Germinal center (tissue), 1 donor: ENCODE data around the gene PRDM1.
A peak's percentile ranks its signal among the peaks of the same experiment; 100 is the strongest.

Experiments
- DNase-seq: peaks from one replicate; pipeline ENCODE4 v3.0.0; 2012; ENCODE audit warnings: mixed read lengths, low spot score

Gene PRDM1

GRCh38 chr6:106070636-106071035, 15.5 kb upstream of the PRDM1 start:
- no peak for DNase-seq

DNA sequence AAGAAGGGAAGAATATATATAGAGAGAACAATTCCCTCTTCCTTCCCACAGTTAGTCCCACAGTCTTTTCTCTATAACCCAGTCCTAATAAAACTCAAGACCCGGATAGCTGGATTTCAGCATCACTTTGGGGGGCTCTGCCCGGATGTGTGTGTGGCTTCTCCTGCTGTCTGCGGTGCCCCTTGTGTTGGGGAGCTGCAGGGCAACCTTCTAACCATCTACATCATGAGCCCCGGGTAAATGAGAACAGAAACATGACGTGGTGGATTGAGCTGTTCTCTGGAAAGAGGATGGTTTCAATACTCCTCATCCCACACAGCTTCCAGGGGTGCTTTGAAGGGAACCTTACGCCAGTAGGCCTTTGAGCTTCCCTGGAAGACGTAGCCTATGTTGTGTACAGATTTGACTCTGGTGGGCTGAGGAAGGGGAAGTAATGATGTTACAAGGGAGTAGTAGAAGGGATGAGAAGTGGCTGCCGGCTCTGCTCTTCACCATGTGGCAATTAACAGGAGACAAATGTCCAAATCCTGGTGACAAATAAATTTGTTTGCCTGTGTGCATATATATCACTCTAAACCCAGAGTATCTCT, 13.5 kb upstream of the PRDM1 start:
- DNase-seq, result no peak

GRCh38 chr6:106074146-106074545, 12.0 kb upstream of the PRDM1 start:
- DNase-seq, result no peak

DNA sequence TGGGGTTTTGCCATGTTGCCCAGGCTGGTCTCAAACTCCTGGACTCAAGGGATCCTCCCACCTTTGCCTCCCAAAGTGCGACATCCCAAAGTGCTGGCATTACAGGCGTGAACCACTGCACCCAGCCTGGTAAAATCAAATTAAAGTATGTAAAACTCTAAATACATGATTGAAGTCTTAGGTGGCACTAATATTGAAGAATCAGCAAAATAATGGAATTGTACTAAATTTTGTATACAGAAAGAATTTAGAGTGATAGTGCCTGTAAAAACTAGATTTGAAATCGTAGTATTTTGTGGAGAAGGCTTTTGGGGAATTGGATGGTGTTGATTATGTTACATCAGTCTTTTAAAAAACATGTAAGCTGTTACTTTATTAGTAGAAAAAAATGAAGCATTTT, 10.0 kb upstream of the PRDM1 start:
- DNase-seq, result no peak

- DNase-seq, result no peak
These were observed 9.0 kb upstream of the PRDM1 start for GRCh38 chr6:106077170-106077569.

- no peak for DNase-seq
These were observed 8.3 kb upstream of the PRDM1 start for GRCh38 chr6:106077881-106078280.

- no peak for DNase-seq
These were observed 6.0 kb upstream of the PRDM1 start for GRCh38 chr6:106079961-106080762.

DNA sequence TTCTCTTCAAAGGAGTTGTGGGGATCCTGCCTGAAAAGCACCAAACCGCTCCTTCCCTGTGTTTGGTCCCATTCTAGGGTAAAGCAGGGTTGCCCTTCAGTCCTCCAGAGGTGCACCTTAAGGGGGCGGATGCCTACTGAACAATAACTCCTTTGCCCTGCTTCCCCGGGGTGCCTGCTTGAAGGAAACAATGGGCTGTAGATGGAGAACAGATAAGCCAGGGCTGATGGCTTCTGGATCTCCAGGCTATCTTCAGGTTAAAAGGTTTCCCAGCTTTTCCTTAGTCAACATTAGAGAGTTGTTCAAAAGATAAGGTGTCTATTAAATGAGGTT, 5.4 kb upstream of the PRDM1 start:
- DNase-seq, result no peak

DNA sequence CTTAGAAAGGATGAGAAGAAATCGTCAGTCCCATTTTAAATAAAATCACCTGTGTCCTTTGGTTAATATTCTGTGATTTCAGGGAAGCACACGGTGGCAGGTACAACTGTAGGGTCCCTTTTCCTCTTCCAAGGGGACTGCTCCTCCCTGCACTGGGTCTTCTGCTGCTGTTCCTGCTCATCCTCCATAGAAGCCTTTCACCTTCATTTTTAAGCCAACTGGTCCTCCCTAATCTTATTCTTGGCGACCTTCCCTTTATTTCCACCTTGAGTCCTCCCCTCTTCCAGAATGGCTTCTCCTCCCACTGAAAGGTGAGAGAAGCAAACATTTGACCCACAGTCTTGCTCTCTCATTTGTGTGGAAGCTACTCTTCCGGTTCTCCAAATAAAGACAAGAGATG, 4.4 kb upstream of the PRDM1 start:
- no peak for DNase-seq

GRCh38 chr6:106082735-106083398, 3.3 kb upstream of the PRDM1 start:
- no peak for DNase-seq

- no peak for DNase-seq
These were observed 2.5 kb upstream of the PRDM1 start for GRCh38 chr6:106083618-106084017.

DNA sequence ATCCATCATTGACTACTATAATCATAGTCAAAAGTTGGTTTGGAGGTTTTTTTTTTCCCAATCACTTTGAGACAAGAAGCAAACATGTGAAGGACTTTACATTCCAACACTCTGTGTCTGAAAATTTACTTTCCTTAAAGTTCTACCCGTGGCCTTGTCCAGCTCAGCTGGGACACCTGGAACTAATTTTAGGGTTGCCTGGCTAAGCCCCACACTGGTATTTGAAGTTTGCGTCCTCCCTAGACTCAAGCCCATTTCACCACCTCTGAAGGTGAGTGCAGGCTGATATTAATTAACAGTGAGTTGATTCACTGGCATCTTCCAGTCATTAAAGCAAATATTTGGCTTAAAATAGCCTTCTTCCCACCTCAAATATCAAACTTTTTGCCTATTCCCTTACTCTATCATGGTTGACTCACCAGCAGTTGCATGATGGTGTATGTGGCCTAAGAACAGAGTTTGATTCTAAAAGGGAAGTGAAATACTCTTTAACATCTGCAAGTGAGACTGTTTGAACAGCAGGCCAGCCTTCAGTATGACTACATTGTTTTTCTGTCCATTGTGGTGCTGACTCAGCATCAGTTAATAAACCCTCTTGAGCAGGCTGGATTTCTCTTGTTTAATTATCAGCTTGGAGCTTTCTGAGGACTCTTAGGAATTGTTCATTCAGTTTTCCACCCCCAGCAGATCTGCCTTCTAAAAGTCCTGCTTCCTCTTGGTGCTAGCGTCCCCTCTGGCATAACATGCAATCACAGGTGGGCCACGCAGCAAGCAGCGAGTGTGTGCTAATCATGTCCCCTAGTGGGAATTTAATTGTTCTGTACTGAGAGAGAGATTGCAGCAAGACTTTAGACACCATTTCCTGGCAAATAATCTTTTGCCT, 1.8 kb upstream of the PRDM1 start:
- DNase-seq, result peak; percentile 67

DNA sequence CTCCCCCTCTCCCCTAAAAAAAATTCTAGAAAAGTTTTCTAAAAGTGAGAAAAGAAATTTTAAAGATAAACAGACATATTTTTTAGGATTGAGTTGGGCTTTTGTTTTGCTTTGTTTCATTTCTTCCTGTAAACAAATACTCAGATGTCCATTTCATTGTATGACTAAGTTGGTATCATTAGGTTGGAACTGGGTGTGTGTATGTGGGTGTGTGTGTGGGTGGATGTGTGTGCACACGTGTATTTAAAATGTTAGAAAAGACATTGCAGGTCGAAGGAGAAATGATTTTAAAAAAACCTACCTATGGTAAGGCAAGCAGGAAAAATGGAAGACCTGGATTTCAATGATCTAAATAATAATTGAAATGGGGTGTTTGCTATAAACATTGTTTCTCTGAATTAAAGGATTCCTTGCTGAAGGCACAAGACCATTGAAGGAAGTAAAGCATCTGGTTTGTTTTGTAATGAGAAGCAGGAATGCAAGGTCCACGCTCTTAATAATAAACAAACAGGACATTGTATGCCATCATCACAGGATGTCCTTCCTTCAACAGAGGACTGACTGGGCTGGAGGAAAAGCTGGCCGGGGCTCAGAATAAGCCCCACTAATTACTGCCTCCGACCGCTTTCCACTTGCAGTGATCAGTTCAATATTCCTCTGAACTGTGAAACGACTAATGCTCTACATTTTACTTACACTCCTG, 996 bp upstream of the PRDM1 start:
- DNase-seq, result no peak

DNA sequence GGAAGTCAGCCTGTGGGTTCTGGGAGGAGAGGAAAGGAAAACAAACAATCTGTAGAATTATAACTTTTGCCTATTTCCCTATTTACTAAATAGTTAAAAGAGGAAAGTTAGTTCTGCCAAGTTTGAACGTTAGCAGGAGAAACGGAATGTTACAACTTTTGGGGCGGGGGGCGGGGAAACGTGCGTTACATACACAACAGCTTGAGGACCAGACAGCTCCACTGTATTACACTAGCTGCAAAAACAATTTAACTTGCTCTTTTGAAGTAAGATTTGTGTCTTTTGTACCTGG, 498 bp upstream of the PRDM1 start:
- no peak for DNase-seq

DNA sequence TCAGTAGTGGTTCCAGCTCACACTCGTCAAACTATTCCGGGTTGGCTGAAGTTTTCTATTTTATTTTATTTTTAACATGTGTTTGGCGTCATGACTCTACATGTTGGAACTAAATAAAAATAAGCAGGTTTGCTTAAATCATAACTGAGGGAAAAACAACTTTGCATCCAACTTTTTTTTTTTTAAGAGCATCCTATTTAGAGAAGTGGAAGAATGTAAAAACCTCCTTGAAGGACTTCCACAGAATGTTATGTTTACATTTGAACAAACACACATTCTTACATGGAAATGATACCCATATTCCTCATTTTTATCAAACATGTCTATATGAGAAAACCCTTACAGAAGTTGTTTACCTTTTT, 659 bp downstream of the PRDM1 start:
- DNase-seq, result no peak

GRCh38 chr6:106087548-106088325, 1.6 kb downstream of the PRDM1 start:
- DNase-seq, result no peak

- DNase-seq, result no peak
These were observed 3.9 kb downstream of the PRDM1 start for GRCh38 chr6:106090001-106090400.

DNA sequence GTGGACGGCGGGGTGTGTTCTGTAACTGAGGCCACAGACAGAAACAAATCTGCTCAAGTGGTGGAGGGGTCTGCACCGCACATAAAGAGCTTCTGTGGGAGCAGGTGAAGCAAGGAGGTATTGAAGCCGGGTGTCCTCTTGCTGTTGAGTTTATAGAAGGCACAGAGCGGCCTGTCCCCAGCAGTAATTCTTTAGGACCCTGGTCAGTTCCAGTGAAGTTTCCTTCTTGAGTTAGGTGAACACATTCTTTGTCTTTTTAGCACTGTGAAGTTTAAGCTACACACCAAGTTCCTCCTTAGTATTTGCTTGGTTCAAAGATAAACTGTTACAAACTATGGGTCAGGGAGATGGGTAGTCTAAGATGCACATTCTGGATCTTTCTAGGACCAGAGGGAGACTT, 6.1 kb downstream of the PRDM1 start:
- no peak for DNase-seq

DNA sequence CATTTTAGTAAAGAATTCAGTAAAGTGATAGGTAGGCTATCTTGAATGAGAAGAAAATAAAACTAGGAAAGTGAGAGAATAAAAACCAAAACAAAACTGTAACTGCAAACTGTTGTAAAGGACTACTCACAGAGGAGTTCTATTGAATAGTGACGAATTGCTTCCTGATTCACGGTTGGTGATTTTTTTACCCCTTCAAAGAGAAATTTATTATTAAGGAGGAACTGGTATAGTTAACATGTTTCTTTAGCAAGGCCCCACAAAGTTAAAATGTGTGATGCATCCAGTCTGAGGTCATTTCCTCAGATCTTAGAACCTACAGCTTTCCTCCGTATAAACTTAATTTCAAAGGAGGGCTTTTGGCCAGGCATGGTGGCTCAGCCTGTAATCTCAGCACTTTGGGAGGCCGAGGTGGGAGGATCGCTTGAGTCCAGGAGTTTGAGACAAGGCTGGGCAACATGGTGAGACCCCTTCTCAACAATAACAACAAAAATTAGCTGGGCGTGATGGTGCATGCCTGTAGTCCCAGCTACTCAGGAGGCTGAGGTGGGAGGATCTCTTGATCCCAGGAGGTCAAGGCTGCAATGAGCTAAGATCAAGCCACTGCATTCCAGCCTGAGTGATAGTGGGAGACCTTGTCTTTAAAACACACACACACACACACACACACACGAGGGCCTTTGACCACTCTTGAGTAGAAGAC, 8.3 kb downstream of the PRDM1 start:
- DNase-seq, result no peak

- no peak for DNase-seq
These were observed 8.8 kb downstream of the PRDM1 start for GRCh38 chr6:106094964-106095335.
